Cardiac septum (tissue), 1 donor: ENCODE data around the gene DGCR8. TPM values are rescaled to one million over a fixed set of nuclear protein-coding genes. Genes with fewer than 3 reads are reported as not detected.

Source experiments
- DNase-seq: peaks from one replicate; pipeline ENCODE4 v3.0.0-alpha.2; 2020; ENCODE audit warnings: low spot score
- intact Hi-C: fragments of 100-400 bp; cut with DNase I; formaldehyde crosslinking; loops from one replicate; pipeline ENCODE4 v1.14.0; 2022
- total RNA-seq: library from RNA; stranded (reverse); fragmentation: NEBNext Ultra II Directional; extraction: Animal tissue kit (Norgen Biotek cat#: 25700); gene quantifications from one replicate; pipeline ENCODE4 v1.2.1, GENCODE V29; 2021
- donor health status: DM: no; HTN: no; CAD: no.

Gene DGCR8
- total RNA-seq, 1 donor from 2014 or later: 19.1 TPM

DNA sequence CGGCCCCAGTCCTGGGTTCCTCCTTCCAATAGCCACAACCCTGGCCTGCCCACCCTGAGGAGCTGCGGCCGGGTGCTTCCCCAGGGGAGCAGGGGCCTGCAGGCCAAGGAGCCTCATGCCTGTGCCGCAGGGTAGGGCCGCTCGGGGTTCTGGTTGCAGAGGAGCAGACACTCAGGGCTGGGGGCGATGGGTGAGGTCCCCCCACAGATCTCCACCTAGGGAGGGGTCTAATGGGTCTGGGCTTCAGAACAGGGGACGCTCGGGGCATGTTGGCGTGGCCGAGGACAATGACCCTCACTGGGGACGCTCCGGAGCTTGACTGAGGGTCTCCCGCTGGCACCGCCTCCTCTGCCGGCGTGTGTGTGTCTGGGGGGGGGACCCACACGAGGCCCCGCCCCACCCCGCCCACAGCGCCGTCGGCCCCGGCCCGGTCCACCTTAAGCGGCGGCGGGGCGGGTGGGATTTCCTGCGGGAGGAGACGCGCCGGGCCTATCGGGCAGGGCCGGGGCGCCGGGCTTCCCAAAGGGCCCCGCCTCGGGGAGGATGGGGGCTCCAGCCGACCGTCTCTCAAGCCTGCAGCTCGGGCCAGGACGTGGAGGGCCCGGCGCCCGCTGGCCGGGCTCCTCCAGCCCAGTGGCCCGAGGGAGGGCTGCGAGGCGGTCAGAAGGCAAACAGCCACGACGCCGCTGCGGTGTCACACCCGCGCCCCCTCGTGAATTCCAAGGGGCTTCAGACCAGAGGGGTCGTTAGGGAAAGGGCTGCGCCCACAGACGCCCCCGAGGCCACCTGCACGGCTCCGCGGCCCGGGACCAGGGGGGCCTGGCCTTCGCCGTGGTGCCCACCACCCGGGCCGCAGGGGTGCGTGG is 50.9 kb downstream of the DGCR8 start:
- intact Hi-C loops: loop anchor here (2.0 kb wide), 1 partner anchor 114 kb away; the partner anchor contains the start of gene ARVCF
- DNase-seq: peak; percentile 91

DNA sequence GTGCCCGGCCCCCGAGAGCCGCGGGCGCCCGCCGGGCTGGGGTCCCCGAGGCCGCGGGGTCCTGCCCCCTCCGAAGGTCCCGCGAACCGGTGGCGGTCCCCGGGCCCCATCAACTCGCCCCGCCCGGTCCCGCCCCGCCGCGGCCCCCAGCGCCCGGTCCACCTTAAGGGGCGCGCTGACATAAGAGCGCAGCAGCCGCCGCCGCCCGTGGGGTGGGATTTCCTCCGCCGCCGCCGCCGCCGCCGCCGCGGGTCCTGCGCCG is 51.5 kb downstream of the DGCR8 start, which contains the start of gene ZDHHC8:
Gene ZDHHC8, plus strand, starts transcription at position 208 of the 262 bp plus-strand sequence. CDS start 144 bp downstream, outside the sequence.
- intact Hi-C loops: loop anchor here (2.0 kb wide), 1 partner anchor 115 kb away; the partner anchor contains the start of gene ARVCF
- no peak for DNase-seq

- no peak for DNase-seq
- intact Hi-C loops: loop anchor here (2.0 kb wide), 1 partner anchor 115 kb away; the partner anchor contains the start of gene ARVCF
These were observed 52.0 kb downstream of the DGCR8 start for GRCh38 chr22:20131859-20132685.

- no peak for DNase-seq
- intact Hi-C loops: no loop called here
These were observed 52.7 kb downstream of the DGCR8 start for GRCh38 chr22:20132686-20133246.

GRCh38 chr22:20133930-20134549 is 54.0 kb downstream of the DGCR8 start:
- intact Hi-C loops: no loop called here
- no peak for DNase-seq

GRCh38 chr22:20135265-20135664 is 55.2 kb downstream of the DGCR8 start:
- intact Hi-C loops: no loop called here
- DNase-seq: no peak

- DNase-seq: no peak
- intact Hi-C loops: no loop called here
These were observed 56.0 kb downstream of the DGCR8 start for GRCh38 chr22:20135806-20136602.

DNA sequence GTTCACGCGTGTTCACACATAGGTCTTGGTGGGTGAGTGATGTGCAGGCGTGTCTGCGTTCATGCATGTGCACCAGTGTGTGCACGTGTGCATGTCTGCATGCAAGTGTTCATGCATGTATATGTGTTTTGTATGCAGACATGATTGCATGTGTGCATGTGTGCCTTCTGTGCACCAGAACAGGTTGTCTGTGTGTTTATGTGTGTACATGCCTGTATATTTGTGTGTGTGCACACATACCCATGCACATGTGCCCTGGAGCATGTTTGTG is 56.5 kb downstream of the DGCR8 start:
- intact Hi-C loops: no loop called here
- no peak for DNase-seq

GRCh38 chr22:20137113-20137512 is 57.1 kb downstream of the DGCR8 start:
- DNase-seq: no peak
- intact Hi-C loops: no loop called here

GRCh38 chr22:20137671-20138416 is 57.8 kb downstream of the DGCR8 start:
- DNase-seq: peak; percentile 86

DNA sequence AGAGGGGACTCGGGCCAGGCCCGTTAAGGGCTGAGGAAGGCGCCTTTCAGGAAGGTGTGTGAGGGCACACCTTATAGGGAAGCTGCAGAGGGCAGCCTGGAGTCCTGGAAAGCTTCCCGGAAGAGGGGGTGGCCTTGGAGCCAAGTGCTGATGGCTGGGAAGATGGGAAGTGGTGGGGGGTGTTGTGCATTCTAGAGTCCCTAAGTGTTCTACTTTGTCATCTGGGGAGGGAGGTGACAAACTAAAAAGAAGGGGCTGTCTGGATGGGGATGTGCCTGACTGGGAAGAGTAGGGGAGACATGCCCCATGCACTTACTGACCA is 58.3 kb downstream of the DGCR8 start:
- no peak for DNase-seq
- intact Hi-C loops: no loop called here

More at GRCh38 chr22:20137671-20138416, 57.8 kb downstream of the DGCR8 start:
- intact Hi-C loops: no loop called here

DNA sequence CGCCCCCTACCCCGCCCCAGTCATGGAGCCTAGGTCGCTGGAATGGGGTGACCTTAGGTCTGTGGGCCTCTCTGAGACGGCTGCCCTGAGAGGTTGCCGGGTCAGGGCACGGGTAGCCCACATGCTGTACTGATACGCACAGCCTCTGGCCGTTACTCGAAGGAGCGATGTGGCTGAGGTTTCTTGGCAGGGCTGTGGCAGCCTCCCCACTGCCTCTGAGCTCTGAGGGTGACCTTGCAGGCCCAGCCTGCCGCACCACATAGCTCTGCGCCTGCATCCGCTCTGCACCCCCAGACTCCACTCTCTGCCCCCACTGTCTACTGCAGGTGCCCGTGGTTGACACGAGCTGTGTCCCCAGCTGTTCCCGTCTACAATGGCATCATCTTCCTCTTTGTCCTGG is 58.8 kb downstream of the DGCR8 start:
- intact Hi-C loops: no loop called here
- no peak for DNase-seq

- intact Hi-C loops: no loop called here
- DNase-seq: no peak
These were observed 59.5 kb downstream of the DGCR8 start for GRCh38 chr22:20139391-20140106.

- intact Hi-C loops: no loop called here
- DNase-seq: no peak
These were observed 60.0 kb downstream of the DGCR8 start for GRCh38 chr22:20140107-20140445.

DNA sequence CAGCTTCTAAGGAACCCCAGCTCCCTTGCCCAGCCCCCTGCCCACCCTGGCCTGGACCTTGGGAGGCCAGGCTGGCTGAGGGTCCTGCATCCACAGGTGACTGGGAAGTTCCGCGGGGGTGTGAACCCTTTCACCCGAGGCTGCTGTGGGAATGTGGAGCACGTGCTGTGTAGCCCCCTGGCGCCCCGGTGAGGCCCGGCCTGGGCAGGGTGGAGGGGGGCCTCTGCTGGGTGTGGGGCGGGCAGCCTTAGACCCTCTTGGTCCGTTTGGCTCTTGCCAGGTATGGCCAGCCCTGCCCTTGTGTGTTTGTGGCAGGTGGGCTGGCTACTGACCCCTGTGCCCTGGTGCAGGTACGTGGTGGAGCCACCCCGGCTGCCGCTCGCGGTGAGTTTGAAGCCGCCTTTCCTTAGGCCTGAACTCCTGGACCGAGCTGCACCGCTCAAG is 60.5 kb downstream of the DGCR8 start:
- intact Hi-C loops: no loop called here
- DNase-seq: no peak

DNA sequence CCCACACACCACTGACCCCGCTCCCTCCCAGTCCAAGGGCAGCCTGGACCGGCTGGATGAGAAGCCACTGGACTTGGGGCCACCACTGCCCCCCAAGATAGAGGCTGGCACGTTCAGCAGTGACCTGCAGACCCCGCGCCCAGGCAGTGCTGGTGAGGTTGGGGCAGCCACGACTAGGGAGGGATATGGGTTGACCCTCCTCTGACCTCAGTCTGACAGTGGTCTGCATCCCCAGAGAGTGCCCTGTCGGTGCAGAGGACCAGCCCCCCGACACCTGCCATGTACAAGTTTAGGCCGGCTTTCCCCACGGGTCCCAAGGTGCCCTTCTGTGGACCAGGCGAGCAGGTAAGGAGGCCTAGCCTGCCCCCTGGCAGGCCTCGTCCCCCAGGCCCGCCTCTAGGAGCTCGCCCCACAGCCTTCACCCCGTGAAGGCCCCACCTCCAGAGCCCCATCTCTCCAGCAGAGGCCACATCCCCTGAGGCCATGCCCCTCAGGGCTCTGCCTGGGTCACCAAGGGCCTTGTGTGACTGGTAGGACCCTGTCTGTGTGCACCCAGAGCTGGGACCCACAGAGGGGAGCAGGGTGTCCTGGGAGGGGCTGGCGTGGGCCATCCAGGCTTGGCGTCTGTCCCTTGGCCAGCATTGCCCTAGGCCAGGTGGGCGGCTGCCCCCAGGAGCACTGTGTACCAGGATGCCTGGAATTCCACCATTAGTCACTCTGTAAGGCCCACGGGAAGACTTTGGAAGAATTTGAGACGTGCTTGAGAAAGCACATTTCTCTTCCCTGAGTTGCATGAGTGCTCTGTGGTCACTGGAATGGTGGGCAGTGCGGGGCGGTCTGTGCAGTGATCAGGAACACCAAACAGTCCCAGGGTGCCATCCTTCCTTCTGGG is 61.4 kb downstream of the DGCR8 start:
- intact Hi-C loops: no loop called here
- DNase-seq: no peak
